Suprapubic skin (tissue), 4 donors: Measurements from ENCODE around the gene TANGO6. TPM values are rescaled to one million over a fixed set of nuclear protein-coding genes. Genes with fewer than 3 reads are reported as not detected.
A peak's percentile ranks its signal among the peaks of the same experiment; 100 is the strongest.

Experiments used
- DNase-seq, 2 donors: peaks; one replicate each; pipeline ENCODE4 v3.0.0-alpha.2; 2019; ENCODE audit warnings: low spot score in 2 of 2
- H3K27ac ChIP-seq: fragments of 200-600 bp; sonication (generic); one replicate; pipeline ENCODE4 v1.5.1; 2019
- H3K27me3 ChIP-seq: fragments of 200-600 bp; sonication (generic); one replicate; pipeline ENCODE4 v1.5.1; 2019
- H3K36me3 ChIP-seq: fragments of 200-600 bp; sonication (generic); one replicate; pipeline ENCODE4 v1.5.1; 2019
- H3K4me1 ChIP-seq: fragments of 200-600 bp; sonication (generic); one replicate; pipeline ENCODE4 v1.5.1; 2019
- H3K4me3 ChIP-seq: fragments of 200-600 bp; sonication (generic); one replicate; pipeline ENCODE4 v1.5.1; 2019; ENCODE audit warnings: mild to moderate bottlenecking
- H3K9me3 ChIP-seq: fragments of 200-600 bp; sonication (generic); one replicate; pipeline ENCODE4 v1.5.1; 2019
- EP300 ChIP-seq: sonication (generic); formaldehyde crosslinking; IDR thresholded peaks from one replicate; pipeline ENCODE4 v1.6.1; 2017; ENCODE audit warnings: antibody characterized with exemption
- POLR2A ChIP-seq, 2 donors: fragments of 450-650 bp; IDR thresholded peaks; one replicate each; pipeline ENCODE4 v1.6.1; 2017; ENCODE audit warnings: antibody characterized with exemption in 2 of 2, mild to moderate bottlenecking in 2 of 2, moderate library complexity in 2 of 2
- POLR2AphosphoS5 ChIP-seq, 3 donors: sonication (generic); formaldehyde crosslinking; IDR thresholded peaks; one replicate each; pipeline ENCODE4 v1.6.1; 2017; ENCODE audit warnings: antibody characterized with exemption in 3 of 3
- WGBS: methylation state at CpG from one replicate; pipeline ENCODE4 v1.1.5; 2018; 5-methylcytosine and 5-hydroxymethylcytosine counted together
- total RNA-seq, 4 donors: library from RNA; depleted of rRNA; stranded (reverse); fragments of >200 nt; gene quantifications; one replicate each; pipeline ENCODE4 v1.1.0, GENCODE V29; 2016
- TF ChIP-seq, protein P1 (sequence below), 2 donors: fragments of 200-600 bp in 1 of 2; fragments of 450-650 bp in 1 of 2; sonication (generic) in 1 of 2; IDR thresholded peaks; one replicate each; pipeline ENCODE4 v1.5.1; 2016 to 2019; ENCODE audit warnings: antibody characterized with exemption in 2 of 2, mild to moderate bottlenecking in 1 of 2, moderate library complexity in 1 of 2

The TANGO6 gene
- total RNA-seq, 4 donors from 2014 or later: 10.6 to 14.0 (median 12.0) TPM

DNA sequence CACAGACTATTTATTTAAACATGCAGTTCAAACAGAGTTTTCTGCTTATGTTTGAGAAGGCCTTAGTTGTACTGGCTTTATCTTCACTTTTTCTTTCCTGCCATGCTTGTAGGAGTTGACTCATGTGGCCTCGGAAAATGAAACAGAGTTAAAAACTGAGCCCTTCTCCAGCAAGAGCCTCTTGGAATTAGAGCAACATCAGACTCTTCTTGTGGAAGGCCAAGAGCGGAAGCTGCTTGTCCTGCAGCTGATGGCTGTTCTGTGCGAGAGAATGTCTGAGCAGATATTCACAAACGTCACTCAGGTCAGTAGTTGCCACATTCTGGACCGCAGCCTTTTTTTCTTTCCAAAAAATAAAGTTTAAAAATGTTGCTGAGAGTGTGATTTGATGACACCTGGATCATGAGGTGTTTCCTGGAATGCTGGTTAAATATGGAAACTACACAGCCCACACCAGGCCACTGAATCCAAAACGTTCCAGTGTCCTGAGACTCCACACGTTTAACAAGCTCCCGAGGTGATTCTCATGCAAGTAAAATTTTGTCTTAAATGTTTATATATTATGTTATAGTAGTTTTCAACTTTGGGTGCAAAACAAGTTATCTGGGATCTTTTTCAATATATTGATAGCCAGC, 65.9 kb downstream of the TANGO6 start:
- Histone ChIP-seq H3K27ac (no peak overlapping the region), H3K27me3 (no peaks in the 10 kb centered on the region), H3K4me1 (no peaks in the 10 kb centered on the region), H3K4me3 (no peak overlapping the region), H3K36me3 (peaks cover 24% of the 10 kb centered on the region), H3K9me3 (no peaks in the 10 kb centered on the region)
- no peak for TF ChIP-seq POLR2AphosphoS5 (IDR thresholded peaks at IDR 0.05)
- no peak for TF ChIP-seq EP300
- TF ChIP-seq POLR2A (IDR thresholded peaks at IDR 0.05): no peak
- TF ChIP-seq, protein P1, sequence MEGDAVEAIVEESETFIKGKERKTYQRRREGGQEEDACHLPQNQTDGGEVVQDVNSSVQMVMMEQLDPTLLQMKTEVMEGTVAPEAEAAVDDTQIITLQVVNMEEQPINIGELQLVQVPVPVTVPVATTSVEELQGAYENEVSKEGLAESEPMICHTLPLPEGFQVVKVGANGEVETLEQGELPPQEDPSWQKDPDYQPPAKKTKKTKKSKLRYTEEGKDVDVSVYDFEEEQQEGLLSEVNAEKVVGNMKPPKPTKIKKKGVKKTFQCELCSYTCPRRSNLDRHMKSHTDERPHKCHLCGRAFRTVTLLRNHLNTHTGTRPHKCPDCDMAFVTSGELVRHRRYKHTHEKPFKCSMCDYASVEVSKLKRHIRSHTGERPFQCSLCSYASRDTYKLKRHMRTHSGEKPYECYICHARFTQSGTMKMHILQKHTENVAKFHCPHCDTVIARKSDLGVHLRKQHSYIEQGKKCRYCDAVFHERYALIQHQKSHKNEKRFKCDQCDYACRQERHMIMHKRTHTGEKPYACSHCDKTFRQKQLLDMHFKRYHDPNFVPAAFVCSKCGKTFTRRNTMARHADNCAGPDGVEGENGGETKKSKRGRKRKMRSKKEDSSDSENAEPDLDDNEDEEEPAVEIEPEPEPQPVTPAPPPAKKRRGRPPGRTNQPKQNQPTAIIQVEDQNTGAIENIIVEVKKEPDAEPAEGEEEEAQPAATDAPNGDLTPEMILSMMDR (IDR thresholded peaks at IDR 0.05): no peak
- WGBS: 88% methylated on average over 8 of the region's 8 CpGs
- peak in 1 of 2 donors; percentile 13 for DNase-seq

GRCh38 chr16:68910051-68910450, 66.7 kb downstream of the TANGO6 start:
- Histone ChIP-seq H3K27ac (no peak overlapping the region), H3K9me3 (no peaks in the 10 kb centered on the region)
- WGBS: 68% methylated on average over 5 of the region's 5 CpGs

DNA sequence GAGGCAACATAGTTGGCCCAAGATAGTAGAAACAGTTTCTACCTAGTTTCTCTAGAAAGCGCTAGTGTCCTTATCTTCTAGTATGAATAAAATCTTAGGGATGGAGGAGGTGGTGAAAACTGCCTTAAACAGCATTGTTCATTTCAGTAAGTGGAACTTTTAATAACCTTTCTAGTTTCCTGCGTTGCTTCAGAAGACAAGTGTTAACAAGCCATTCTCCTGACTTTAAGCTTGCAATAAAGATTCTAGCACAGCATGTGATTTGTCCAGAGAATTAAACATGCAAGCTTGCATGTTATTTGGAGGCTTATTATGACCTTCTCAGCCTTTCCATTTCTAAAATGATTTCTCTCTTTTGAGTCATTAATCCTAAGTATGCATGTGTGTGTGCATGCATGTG, 72.3 kb downstream of the TANGO6 start:
- DNase-seq: no peak
- TF ChIP-seq POLR2A (IDR thresholded peaks at IDR 0.05): no peak
- no peak for TF ChIP-seq EP300
- TF ChIP-seq, protein P1 (IDR thresholded peaks at IDR 0.05): no peak
- TF ChIP-seq POLR2AphosphoS5 (IDR thresholded peaks at IDR 0.05): no peak
- Histone ChIP-seq H3K27ac (no peak overlapping the region), H3K9me3 (no peaks in the 10 kb centered on the region), H3K27me3 (no peaks in the 10 kb centered on the region), H3K4me3 (no peak overlapping the region), H3K36me3 (peaks cover 25% of the 10 kb centered on the region), H3K4me1 (peaks cover 10% of the 10 kb centered on the region)
- 67% methylated on average over 2 of the region's 2 CpGs for WGBS

More at GRCh38 chr16:68910051-68910450, 66.7 kb downstream of the TANGO6 start:
- TF ChIP-seq, protein P1 (IDR thresholded peaks at IDR 0.05): no peak
- TF ChIP-seq POLR2A (IDR thresholded peaks at IDR 0.05) (no peak), POLR2AphosphoS5 (IDR thresholded peaks at IDR 0.05) (no peak), EP300 (no peak)
- no peaks in the 10 kb centered on the region for H3K27me3 ChIP-seq
- peak in 1 of 2 donors; percentile 11 for DNase-seq
- H3K36me3 ChIP-seq: peaks cover 24% of the 10 kb centered on the region
- no peak overlapping the region for H3K4me3 ChIP-seq
- no peaks in the 10 kb centered on the region for H3K4me1 ChIP-seq

DNA sequence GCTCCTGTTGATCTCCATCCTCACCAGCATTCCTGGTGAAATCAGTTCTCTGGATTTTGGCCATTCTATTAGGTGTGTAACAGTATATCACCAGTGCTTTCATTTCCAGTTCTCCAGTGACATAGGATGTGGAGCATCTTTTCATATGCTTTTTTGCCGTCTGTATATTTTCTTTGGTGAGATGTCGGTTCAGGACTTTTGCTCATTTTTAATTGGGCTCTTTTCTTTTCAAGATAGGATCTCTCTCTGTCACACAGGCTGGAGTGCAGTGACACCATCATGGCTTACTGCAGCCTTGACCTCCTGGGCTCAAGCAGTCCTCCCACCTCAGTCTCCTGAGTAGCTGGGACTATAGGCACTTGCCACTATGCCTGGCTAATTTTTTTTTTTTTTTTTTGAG, 74.2 kb downstream of the TANGO6 start:
- H3K27me3 ChIP-seq: no peaks in the 10 kb centered on the region
- no peak overlapping the region for H3K4me3 ChIP-seq
- WGBS: 96% methylated on average over 2 of the region's 2 CpGs
- H3K9me3 ChIP-seq: no peaks in the 10 kb centered on the region
- H3K4me1 ChIP-seq: peaks cover 10% of the 10 kb centered on the region
- peaks cover 19% of the 10 kb centered on the region for H3K36me3 ChIP-seq
- no peak for TF ChIP-seq POLR2A (IDR thresholded peaks at IDR 0.05)
- no peak for TF ChIP-seq POLR2AphosphoS5 (IDR thresholded peaks at IDR 0.05)
- no peak for TF ChIP-seq EP300
- TF ChIP-seq, protein P1 (IDR thresholded peaks at IDR 0.05): no peak
- no peak overlapping the region for H3K27ac ChIP-seq
- no peak for DNase-seq

- peaks cover 19% of the 10 kb centered on the region for H3K36me3 ChIP-seq
- TF ChIP-seq EP300 (no peak), POLR2A (IDR thresholded peaks at IDR 0.05) (no peak), POLR2AphosphoS5 (IDR thresholded peaks at IDR 0.05) (no peak)
- TF ChIP-seq, protein P1 (IDR thresholded peaks at IDR 0.05): no peak
- DNase-seq: no peak
- H3K27ac ChIP-seq: no peak overlapping the region
- no peaks in the 10 kb centered on the region for H3K9me3 ChIP-seq
- WGBS: 92% methylated on average over 3 of the region's 3 CpGs
- H3K4me3 ChIP-seq: no peak overlapping the region
- no peaks in the 10 kb centered on the region for H3K27me3 ChIP-seq
- peaks cover 10% of the 10 kb centered on the region for H3K4me1 ChIP-seq
Observed at GRCh38 chr16:68920349-68920748, 77.0 kb downstream of the TANGO6 start.
